Upper lobe of left lung (tissue), 6 donors: ENCODE results near the gene APC2. TPM values are rescaled to one million over a fixed set of nuclear protein-coding genes. Genes with fewer than 3 reads are reported as not detected.
A peak's percentile ranks its signal among the peaks of the same experiment; 100 is the strongest.

ENCODE experiments used
- ATAC-seq, 2 donors: fragments of 200-7000 bp; cut with Tn5 transposase; one replicate each; pipeline ENCODE4 v1.9.1; 2022; ENCODE audit warnings: mild to moderate bottlenecking in 2 of 2, moderate library complexity in 2 of 2; ENCODE audit not compliant: low FRiP score in 2 of 2
- DNase-seq, 2 donors: peaks; one replicate each; pipeline ENCODE4 v3.0.0-alpha.2; 2019 to 2020
- H3K27ac ChIP-seq, 4 donors: fragments of 200-600 bp; sonication (generic); one replicate each; pipeline ENCODE4 v1.5.1; 2016 to 2019
- H3K27me3 ChIP-seq, 4 donors: fragments of 200-600 bp; sonication (generic); one replicate each; pipeline ENCODE4 v1.5.1; 2017 to 2019
- H3K36me3 ChIP-seq, 4 donors: fragments of 200-600 bp; sonication (generic); one replicate each; pipeline ENCODE4 v1.5.1; 2016 to 2019
- H3K4me1 ChIP-seq, 4 donors: fragments of 200-600 bp; sonication (generic); one replicate each; pipeline ENCODE4 v1.5.1; 2018 to 2019
- H3K4me3 ChIP-seq, 4 donors: fragments of 200-600 bp; sonication (generic); one replicate each; pipeline ENCODE4 v1.5.1; 2017 to 2019; ENCODE audit warnings: mild to moderate bottlenecking in 2 of 4, moderate library complexity in 1 of 4
- H3K9me3 ChIP-seq, 4 donors: fragments of 200-600 bp; sonication (generic); one replicate each; pipeline ENCODE4 v1.5.1; 2018 to 2019
- EP300 ChIP-seq, 4 donors: sonication (generic); formaldehyde crosslinking; IDR thresholded peaks; one replicate each; pipeline ENCODE4 v1.5.1; 2017; ENCODE audit warnings: antibody characterized with exemption in 4 of 4, control low read depth in 2 of 4
- POLR2A ChIP-seq, 4 donors: fragments of 450-650 bp; IDR thresholded peaks; one replicate each; pipeline ENCODE4 v1.5.1; 2016 to 2017; ENCODE audit warnings: antibody characterized with exemption in 4 of 4, mild to moderate bottlenecking in 2 of 4
- POLR2AphosphoS5 ChIP-seq, 2 donors: sonication (generic); formaldehyde crosslinking; IDR thresholded peaks; one replicate each; pipeline ENCODE4 v1.5.1; 2017; ENCODE audit warnings: antibody characterized with exemption in 2 of 2
- WGBS, 2 donors: methylation state at CpG; one replicate each; pipeline ENCODE4 v1.1.5; 2017 to 2018; 5-methylcytosine and 5-hydroxymethylcytosine counted together
- total RNA-seq, 6 donors: library from RNA; depleted of rRNA in 4 of 6; stranded (reverse); fragments of >200 nt in 4 of 6; gene quantifications; one replicate each; pipeline versions ENCODE4 v1.1.0 to v1.2.1, GENCODE V29; 2016 to 2021
- TF ChIP-seq, protein P1 (sequence below), 6 experiments: fragments of 450-650 bp in 4 of 6; fragments of 200-600 bp in 2 of 6; sonication (generic) in 2 of 6; IDR thresholded peaks; one replicate each; pipeline ENCODE4 v1.5.1; 2016 to 2019; ENCODE audit warnings: antibody characterized with exemption in 6 of 6
- donor health status: DM: no; HTN: no; CAD: no; lungs with moderate emphysema.
- donor health status: DM: no; HTN: yes; CAD: no; lungs with severe emphysema.

Gene APC2
- total RNA-seq, 6 donors from 2014 or later, result 0.06 to 1.0 (median 0.11) TPM; not detected in 1

DNA sequence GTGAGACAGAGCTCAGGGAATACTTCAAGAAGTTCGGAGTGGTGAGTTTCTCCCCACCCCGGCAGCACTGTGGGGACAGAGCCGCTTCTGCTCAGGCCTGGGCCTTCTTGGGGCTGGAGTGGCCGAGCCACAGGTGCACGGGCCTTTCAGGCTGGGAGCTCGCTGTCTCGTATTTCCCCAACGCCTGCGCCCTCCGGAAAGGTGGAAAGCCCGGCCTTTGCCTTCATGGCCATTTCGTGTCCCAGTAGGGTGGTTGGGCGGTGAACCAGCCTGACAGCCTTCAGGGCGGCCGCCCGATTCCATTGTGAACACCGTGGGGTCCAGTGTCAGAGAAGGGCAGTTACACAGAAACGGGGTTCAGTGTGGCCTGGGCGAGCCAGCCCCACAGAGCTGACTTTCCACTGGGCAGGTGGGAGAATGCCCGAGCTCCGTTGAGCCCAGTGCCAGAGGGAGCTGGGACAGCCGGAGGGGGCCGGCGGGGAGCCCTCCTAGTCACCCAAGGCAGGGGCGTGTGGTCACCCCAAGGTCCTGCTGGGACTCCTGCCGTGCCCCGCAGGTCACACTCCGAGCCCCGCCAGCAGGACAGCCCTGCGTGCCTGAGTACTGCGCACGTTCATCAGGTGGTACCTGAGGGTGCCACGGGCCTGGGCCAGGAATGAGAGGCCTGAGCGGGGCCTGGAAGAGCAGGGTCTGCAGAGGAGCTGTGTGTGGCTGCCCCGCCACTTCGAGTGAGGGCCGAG lies 28.5 kb upstream of the APC2 start:
- DNase-seq, result peak in 1 of 2 donors; percentile 69
- peak; percentile 4 to 13 for ATAC-seq
- Histone ChIP-seq H3K4me3 (no peak overlapping the region), H3K27ac (no peak overlapping the region), H3K27me3 (no peaks in the 10 kb centered on the region), H3K4me1 (peaks cover 17 to 29% (median 22%) of the 10 kb centered on the region in 4 donors), H3K36me3 (peaks cover 37 to 89% (median 82%) of the 10 kb centered on the region in 4 donors), H3K9me3 (no peaks in the 10 kb centered on the region)
- 98 to 100% methylated on average over 3 to 37 of the region's 37 CpGs for WGBS, 2 donors
- no peak for TF ChIP-seq POLR2A (IDR thresholded peaks at IDR 0.05)
- no peak for TF ChIP-seq EP300 (IDR thresholded peaks at IDR 0.05)
- TF ChIP-seq, protein P1, sequence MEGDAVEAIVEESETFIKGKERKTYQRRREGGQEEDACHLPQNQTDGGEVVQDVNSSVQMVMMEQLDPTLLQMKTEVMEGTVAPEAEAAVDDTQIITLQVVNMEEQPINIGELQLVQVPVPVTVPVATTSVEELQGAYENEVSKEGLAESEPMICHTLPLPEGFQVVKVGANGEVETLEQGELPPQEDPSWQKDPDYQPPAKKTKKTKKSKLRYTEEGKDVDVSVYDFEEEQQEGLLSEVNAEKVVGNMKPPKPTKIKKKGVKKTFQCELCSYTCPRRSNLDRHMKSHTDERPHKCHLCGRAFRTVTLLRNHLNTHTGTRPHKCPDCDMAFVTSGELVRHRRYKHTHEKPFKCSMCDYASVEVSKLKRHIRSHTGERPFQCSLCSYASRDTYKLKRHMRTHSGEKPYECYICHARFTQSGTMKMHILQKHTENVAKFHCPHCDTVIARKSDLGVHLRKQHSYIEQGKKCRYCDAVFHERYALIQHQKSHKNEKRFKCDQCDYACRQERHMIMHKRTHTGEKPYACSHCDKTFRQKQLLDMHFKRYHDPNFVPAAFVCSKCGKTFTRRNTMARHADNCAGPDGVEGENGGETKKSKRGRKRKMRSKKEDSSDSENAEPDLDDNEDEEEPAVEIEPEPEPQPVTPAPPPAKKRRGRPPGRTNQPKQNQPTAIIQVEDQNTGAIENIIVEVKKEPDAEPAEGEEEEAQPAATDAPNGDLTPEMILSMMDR (IDR thresholded peaks at IDR 0.05), result no peak
- no peak for TF ChIP-seq POLR2AphosphoS5 (IDR thresholded peaks at IDR 0.05)

DNA sequence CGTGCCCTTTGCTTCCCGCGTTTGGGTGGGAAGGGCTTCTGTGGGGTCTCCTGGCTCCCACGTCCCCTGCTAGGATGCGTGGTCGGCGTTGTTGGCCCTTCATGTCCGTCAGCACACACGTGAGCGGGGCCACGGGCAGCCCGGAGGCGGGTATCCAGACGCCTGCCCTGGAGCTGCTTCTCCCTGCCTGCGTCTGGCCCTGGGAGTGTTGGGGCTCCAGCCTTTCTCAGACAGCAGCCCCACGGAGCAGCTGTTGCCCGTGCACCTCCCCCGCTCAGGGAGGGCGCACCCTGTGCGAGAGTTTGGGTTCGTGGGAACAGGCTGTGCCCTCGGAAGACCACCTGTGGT lies 28.0 kb upstream of the APC2 start:
- DNase-seq, result no peak
- WGBS, 2 donors, result 89 to 100% methylated on average over 1 to 22 of the region's 22 CpGs

DNA sequence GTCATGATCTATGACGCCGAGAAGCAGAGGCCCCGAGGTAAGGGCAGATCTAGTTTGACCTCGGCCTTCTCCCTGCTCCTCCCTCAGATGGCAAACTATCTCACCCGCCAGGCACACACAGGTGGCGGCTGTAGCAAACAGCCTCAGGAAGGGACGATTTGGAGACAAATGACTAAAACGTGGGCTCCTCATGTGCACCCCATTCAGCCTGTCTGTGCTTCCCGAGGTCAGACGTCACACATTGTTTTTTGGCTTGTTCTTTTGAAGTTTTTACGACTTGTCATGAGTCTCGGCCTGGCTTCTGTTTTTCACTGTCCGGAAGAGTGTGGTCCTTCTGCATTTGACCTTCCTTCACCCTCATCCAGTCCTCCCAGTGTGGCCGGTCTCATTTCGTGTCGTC lies 27.6 kb upstream of the APC2 start:
- peaks cover 37 to 95% (median 86%) of the 10 kb centered on the region in 4 donors for H3K36me3 ChIP-seq
- no peaks in the 10 kb centered on the region for H3K27me3 ChIP-seq
- no peak overlapping the region for H3K4me3 ChIP-seq
- H3K27ac ChIP-seq, result no peak overlapping the region
- 82 to 89% methylated on average over 16 of the region's 16 CpGs for WGBS, 2 donors
- DNase-seq, result no peak
- H3K4me1 ChIP-seq, result peaks cover 8 to 19% (median 13%) of the 10 kb centered on the region in 4 donors
- H3K9me3 ChIP-seq, result no peaks in the 10 kb centered on the region
- ATAC-seq, result no peak
- TF ChIP-seq POLR2AphosphoS5 (IDR thresholded peaks at IDR 0.05), result no peak
- no peak for TF ChIP-seq EP300 (IDR thresholded peaks at IDR 0.05)
- TF ChIP-seq, protein P1 (IDR thresholded peaks at IDR 0.05), result no peak
- TF ChIP-seq POLR2A (IDR thresholded peaks at IDR 0.05), result no peak

More for the DNA sequence above, 28.0 kb upstream of the APC2 start:
- Histone ChIP-seq H3K27ac (no peak overlapping the region), H3K27me3 (no peaks in the 10 kb centered on the region), H3K9me3 (no peaks in the 10 kb centered on the region), H3K4me1 (peaks cover 11 to 24% (median 17%) of the 10 kb centered on the region in 4 donors), H3K4me3 (no peak overlapping the region), H3K36me3 (peaks cover 37 to 94% (median 85%) of the 10 kb centered on the region in 4 donors)
- TF ChIP-seq, protein P1 (IDR thresholded peaks at IDR 0.05), result no peak
- TF ChIP-seq POLR2AphosphoS5 (IDR thresholded peaks at IDR 0.05) (no peak), EP300 (IDR thresholded peaks at IDR 0.05) (no peak), POLR2A (IDR thresholded peaks at IDR 0.05) (no peak)
- ATAC-seq, result peak in 1 of 2 donors; percentile 16

DNA sequence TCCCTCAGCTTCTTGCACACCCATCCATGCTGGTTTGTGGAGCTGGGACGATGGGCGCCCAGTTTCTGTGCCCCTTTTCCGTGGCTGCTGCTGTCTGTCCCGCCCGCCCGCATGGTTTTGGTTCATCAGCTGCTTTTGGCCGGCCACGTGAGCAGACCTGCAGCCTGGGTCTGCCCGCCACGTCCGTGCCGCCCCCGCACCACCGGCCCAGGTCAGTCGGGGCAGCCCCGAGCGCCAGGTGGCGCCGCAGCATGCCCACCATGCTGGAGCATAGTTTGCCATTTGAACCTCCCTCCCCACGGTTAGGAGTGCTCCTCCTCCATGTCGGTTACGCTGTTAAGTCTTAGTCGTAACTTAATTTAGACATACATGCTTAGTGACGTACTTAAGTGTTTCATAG lies 27.0 kb upstream of the APC2 start:
- WGBS, 2 donors, result 93 to 95% methylated on average over 20 to 24 of the region's 24 CpGs
- Histone ChIP-seq H3K4me3 (no peak overlapping the region), H3K36me3 (peaks cover 37 to 94% (median 85%) of the 10 kb centered on the region in 4 donors), H3K27me3 (no peaks in the 10 kb centered on the region), H3K9me3 (no peaks in the 10 kb centered on the region), H3K4me1 (peaks cover 2 to 13% (median 8%) of the 10 kb centered on the region in 4 donors), H3K27ac (no peak overlapping the region)
- DNase-seq (peak in 1 of 2 donors; percentile 76), ATAC-seq (no peak)
- TF ChIP-seq POLR2A (IDR thresholded peaks at IDR 0.05) (no peak), EP300 (IDR thresholded peaks at IDR 0.05) (no peak), POLR2AphosphoS5 (IDR thresholded peaks at IDR 0.05) (no peak)
- TF ChIP-seq, protein P1 (IDR thresholded peaks at IDR 0.05), result no peak
